ENCODE measurements around the gene PEX26. TPM values are rescaled to one million over a fixed set of nuclear protein-coding genes. Genes with fewer than 3 reads are reported as not detected.

The PEX26 gene
- total RNA-seq, 2 experiments from 2014 or later: 19.6 to 20.8 TPM

GRCh38 chr22:18145676-18146388 lies 68.0 kb downstream of the PEX26 start:
- Histone ChIP-seq H3K4me3 (ENCODE audit: low read length) (no peak overlapping the region), H3K4me1 (ENCODE audit: insufficient read depth, low read length) (peaks cover 15% of the 10 kb centered on the region), H3K27ac (ENCODE audit: low read depth in 1 of 2, low read length in 2 of 2) (no peak overlapping the region), H3K9me3 (ENCODE audit: control insufficient read depth in 1 of 2, insufficient read depth in 1 of 2, low read length in 2 of 2) (peaks cover 0 to 3% of the 10 kb centered on the region in 2 experiments), H3K36me3 (ENCODE audit: insufficient read depth, low read length) (no peaks in the 10 kb centered on the region), H3K27me3 (ENCODE audit: control insufficient read depth in 1 of 2, insufficient read depth in 2 of 2, low read length in 2 of 2) (no peaks in the 10 kb centered on the region)
- Mint-ChIP-seq H3K9me3 (no peaks in the 10 kb centered on the region), H3K36me3 (ENCODE audit: low read depth) (peaks cover 7% of the 10 kb centered on the region), H3K27ac (no peak overlapping the region), H3K4me3 (no peak overlapping the region), H3K27me3 (no peaks in the 10 kb centered on the region), H3K4me1 (ENCODE audit: low read depth) (peaks cover 30% of the 10 kb centered on the region)
- TF ChIP-seq CTCF (IDR thresholded peaks at IDR 0.05): no peak
- ChIA-PET CTCF (interaction anchor here (1.2 kb wide), 1 partner anchor 53 kb away, joined by 3 read pairs; no protein-coding TSS in a partner anchor), POLR2A (no interaction called here)
- intact Hi-C loops (cut with DNase I, micrococcal nuclease): no loop called here
- DNase-seq: no peak
- ATAC-seq (ENCODE audit: poor library complexity): no peak

DNA sequence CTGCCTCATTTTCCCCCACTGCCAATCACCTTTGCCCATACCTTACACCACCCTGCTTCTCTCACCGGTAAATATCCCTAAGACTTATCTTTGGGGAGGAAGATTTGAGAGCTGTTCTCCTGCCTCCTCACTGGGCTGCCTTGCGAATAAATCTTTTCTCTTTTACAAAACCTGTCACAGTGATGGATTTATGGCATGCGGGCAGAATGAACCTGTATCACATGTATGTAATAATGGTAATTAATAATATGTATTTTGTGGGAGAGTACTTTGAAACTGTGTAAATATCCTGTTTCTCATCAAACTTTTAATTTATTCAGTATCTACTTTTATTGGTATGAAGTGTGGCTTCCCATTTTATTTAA lies 68.6 kb downstream of the PEX26 start:
- no peaks in the 10 kb centered on the region for H3K36me3 ChIP-seq (ENCODE audit: insufficient read depth, low read length)
- no peaks in the 10 kb centered on the region for H3K27me3 Mint-ChIP-seq
- POLR2A ChIA-PET: no interaction called here
- no peak for ATAC-seq (ENCODE audit: poor library complexity)
- H3K27me3 ChIP-seq (ENCODE audit: control insufficient read depth in 1 of 2, insufficient read depth in 2 of 2, low read length in 2 of 2): no peaks in the 10 kb centered on the region
- CTCF ChIA-PET: interaction anchor here (1.2 kb wide), 1 partner anchor 54 kb away, joined by 3 read pairs; no protein-coding TSS in a partner anchor
- peaks cover 7% of the 10 kb centered on the region for H3K36me3 Mint-ChIP-seq (ENCODE audit: low read depth)
- H3K9me3 Mint-ChIP-seq: no peaks in the 10 kb centered on the region
- no peak for DNase-seq
- TF ChIP-seq CTCF (IDR thresholded peaks at IDR 0.05): no peak
- H3K27ac ChIP-seq (ENCODE audit: low read depth in 1 of 2, low read length in 2 of 2): no peak overlapping the region
- no peak overlapping the region for H3K4me3 ChIP-seq (ENCODE audit: low read length)
- H3K4me3 Mint-ChIP-seq: no peak overlapping the region
- peaks cover 15% of the 10 kb centered on the region for H3K4me1 ChIP-seq (ENCODE audit: insufficient read depth, low read length)
- H3K27ac Mint-ChIP-seq: no peak overlapping the region
- intact Hi-C loops (cut with DNase I, micrococcal nuclease): no loop called here
- H3K9me3 ChIP-seq (ENCODE audit: control insufficient read depth in 1 of 2, insufficient read depth in 1 of 2, low read length in 2 of 2): no peaks in the 10 kb centered on the region
- peaks cover 35% of the 10 kb centered on the region for H3K4me1 Mint-ChIP-seq (ENCODE audit: low read depth)

DNA sequence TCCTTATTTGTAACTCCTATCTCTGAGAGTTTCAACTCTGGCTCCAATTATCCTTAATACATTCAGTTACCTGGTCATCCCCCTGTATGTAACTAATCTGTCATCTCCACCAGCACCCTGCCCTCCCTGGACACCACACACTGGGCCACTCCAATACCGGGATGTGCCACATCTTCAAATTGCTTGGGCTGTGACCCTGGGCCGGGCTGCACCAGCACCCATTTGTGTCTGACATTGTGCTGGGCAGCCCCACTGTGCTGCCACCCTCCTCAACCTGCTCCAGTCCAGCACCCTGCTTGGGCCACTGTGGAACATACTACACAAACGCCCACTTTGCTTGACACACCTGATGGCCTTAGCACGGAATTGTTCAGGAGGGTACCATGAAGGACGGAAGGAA lies 70.0 kb downstream of the PEX26 start:
- H3K4me1 ChIP-seq (ENCODE audit: insufficient read depth, low read length): peaks cover 25% of the 10 kb centered on the region
- POLR2A ChIA-PET: no interaction called here
- Mint-ChIP-seq H3K4me3 (peak overlapping the region; percentile 92), H3K27me3 (no peaks in the 10 kb centered on the region), H3K36me3 (ENCODE audit: low read depth) (peaks cover 7% of the 10 kb centered on the region), H3K9me3 (no peaks in the 10 kb centered on the region), H3K27ac (peak overlapping the region; percentile 93), H3K4me1 (ENCODE audit: low read depth) (peaks cover 47% of the 10 kb centered on the region)
- no peak for ATAC-seq (ENCODE audit: poor library complexity)
- CTCF ChIA-PET: no interaction called here
- no peaks in the 10 kb centered on the region for H3K9me3 ChIP-seq (ENCODE audit: control insufficient read depth in 1 of 2, insufficient read depth in 1 of 2, low read length in 2 of 2)
- no peaks in the 10 kb centered on the region for H3K36me3 ChIP-seq (ENCODE audit: insufficient read depth, low read length)
- TF ChIP-seq CTCF (IDR thresholded peaks at IDR 0.05): no peak
- H3K27me3 ChIP-seq (ENCODE audit: control insufficient read depth in 1 of 2, insufficient read depth in 2 of 2, low read length in 2 of 2): no peaks in the 10 kb centered on the region
- intact Hi-C loops (cut with DNase I, micrococcal nuclease): no loop called here
- no peak overlapping the region for H3K4me3 ChIP-seq (ENCODE audit: low read length)
- H3K27ac ChIP-seq (ENCODE audit: low read depth in 1 of 2, low read length in 2 of 2): no peak overlapping the region
- DNase-seq: no peak
